Endothelial cell (in vitro differentiated cells): ENCODE results near the gene PCP2. TPM values are rescaled to one million over a fixed set of nuclear protein-coding genes. Genes with fewer than 3 reads are reported as not detected.
A peak's percentile ranks its signal among the peaks of the same experiment; 100 is the strongest.

Source experiments
- DNase-seq: peaks from one replicate; pipeline ENCODE4 v3.0.0; 2021; ENCODE audit warnings: low spot score
- H3K27ac Mint-ChIP-seq: one replicate; pipeline ENCODE4 v1.8.0; 2021; ENCODE audit warnings: mixed read lengths, inconsistent platforms; ENCODE audit not compliant: unreplicated experiment
- H3K27me3 Mint-ChIP-seq: one replicate; pipeline ENCODE4 v1.8.0; 2021; ENCODE audit warnings: mild to moderate bottlenecking, moderate library complexity, mixed read lengths, inconsistent platforms; ENCODE audit not compliant: unreplicated experiment
- H3K36me3 Mint-ChIP-seq: one replicate; pipeline ENCODE4 v1.8.0; 2021; ENCODE audit warnings: mild to moderate bottlenecking, low read depth, mixed read lengths, inconsistent platforms; ENCODE audit not compliant: unreplicated experiment
- H3K4me1 Mint-ChIP-seq: one replicate; pipeline ENCODE4 v1.8.0; 2021; ENCODE audit warnings: mild to moderate bottlenecking, mixed read lengths, inconsistent platforms; ENCODE audit not compliant: unreplicated experiment
- H3K4me3 Mint-ChIP-seq: one replicate; pipeline ENCODE4 v1.8.0; 2021; ENCODE audit warnings: mild to moderate bottlenecking, mixed read lengths, inconsistent platforms; ENCODE audit not compliant: unreplicated experiment
- H3K9me3 Mint-ChIP-seq: one replicate; pipeline ENCODE4 v1.8.0; 2021; ENCODE audit warnings: mixed read lengths, inconsistent platforms; ENCODE audit not compliant: unreplicated experiment
- total RNA-seq: library from RNA; stranded (reverse); fragmentation: NEBNext Ultra II Directional; extraction: Animal tissue kit (Norgen Biotek cat#: 25700); gene quantifications from one replicate; pipeline ENCODE4 v1.2.1, GENCODE V29; 2021; ENCODE audit not compliant: unreplicated experiment
- TF ChIP-seq, protein P1 (sequence below): fragments of 200-600 bp; sonication (generic); IDR thresholded peaks from one replicate; pipeline ENCODE4 v1.5.0; 2021; ENCODE audit warnings: antibody characterized with exemption; ENCODE audit not compliant: unreplicated experiment

Gene PCP2
- total RNA-seq, 1 donor from 2014 or later: not detected

GRCh38 chr19:7654401-7654800, 20.9 kb upstream of the PCP2 start:
- TF ChIP-seq, protein P1, sequence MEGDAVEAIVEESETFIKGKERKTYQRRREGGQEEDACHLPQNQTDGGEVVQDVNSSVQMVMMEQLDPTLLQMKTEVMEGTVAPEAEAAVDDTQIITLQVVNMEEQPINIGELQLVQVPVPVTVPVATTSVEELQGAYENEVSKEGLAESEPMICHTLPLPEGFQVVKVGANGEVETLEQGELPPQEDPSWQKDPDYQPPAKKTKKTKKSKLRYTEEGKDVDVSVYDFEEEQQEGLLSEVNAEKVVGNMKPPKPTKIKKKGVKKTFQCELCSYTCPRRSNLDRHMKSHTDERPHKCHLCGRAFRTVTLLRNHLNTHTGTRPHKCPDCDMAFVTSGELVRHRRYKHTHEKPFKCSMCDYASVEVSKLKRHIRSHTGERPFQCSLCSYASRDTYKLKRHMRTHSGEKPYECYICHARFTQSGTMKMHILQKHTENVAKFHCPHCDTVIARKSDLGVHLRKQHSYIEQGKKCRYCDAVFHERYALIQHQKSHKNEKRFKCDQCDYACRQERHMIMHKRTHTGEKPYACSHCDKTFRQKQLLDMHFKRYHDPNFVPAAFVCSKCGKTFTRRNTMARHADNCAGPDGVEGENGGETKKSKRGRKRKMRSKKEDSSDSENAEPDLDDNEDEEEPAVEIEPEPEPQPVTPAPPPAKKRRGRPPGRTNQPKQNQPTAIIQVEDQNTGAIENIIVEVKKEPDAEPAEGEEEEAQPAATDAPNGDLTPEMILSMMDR: no peak
- Mint-ChIP-seq H3K27ac (no peak overlapping the region), H3K9me3 (no peaks in the 10 kb centered on the region), H3K36me3 (no peaks in the 10 kb centered on the region), H3K27me3 (peaks cover 4% of the 10 kb centered on the region), H3K4me3 (no peak overlapping the region), H3K4me1 (peaks cover 2% of the 10 kb centered on the region)
- no peak for DNase-seq

- peaks cover 2% of the 10 kb centered on the region for H3K4me1 Mint-ChIP-seq
- peaks cover 9% of the 10 kb centered on the region for H3K27me3 Mint-ChIP-seq
- H3K27ac Mint-ChIP-seq: no peak overlapping the region
- no peaks in the 10 kb centered on the region for H3K36me3 Mint-ChIP-seq
- DNase-seq: peak; percentile 87
- TF ChIP-seq, protein P1: peak; percentile 98
- H3K4me3 Mint-ChIP-seq: no peak overlapping the region
- H3K9me3 Mint-ChIP-seq: no peaks in the 10 kb centered on the region
These were observed 18.6 kb upstream of the PCP2 start for GRCh38 chr19:7652061-7652641.

GRCh38 chr19:7650148-7650547, 16.6 kb upstream of the PCP2 start:
- no peaks in the 10 kb centered on the region for H3K9me3 Mint-ChIP-seq
- H3K4me3 Mint-ChIP-seq: no peak overlapping the region
- peaks cover 8% of the 10 kb centered on the region for H3K27me3 Mint-ChIP-seq
- no peak overlapping the region for H3K27ac Mint-ChIP-seq
- no peaks in the 10 kb centered on the region for H3K36me3 Mint-ChIP-seq
- H3K4me1 Mint-ChIP-seq: peaks cover 3% of the 10 kb centered on the region
- TF ChIP-seq, protein P1: no peak
- DNase-seq: no peak

DNA sequence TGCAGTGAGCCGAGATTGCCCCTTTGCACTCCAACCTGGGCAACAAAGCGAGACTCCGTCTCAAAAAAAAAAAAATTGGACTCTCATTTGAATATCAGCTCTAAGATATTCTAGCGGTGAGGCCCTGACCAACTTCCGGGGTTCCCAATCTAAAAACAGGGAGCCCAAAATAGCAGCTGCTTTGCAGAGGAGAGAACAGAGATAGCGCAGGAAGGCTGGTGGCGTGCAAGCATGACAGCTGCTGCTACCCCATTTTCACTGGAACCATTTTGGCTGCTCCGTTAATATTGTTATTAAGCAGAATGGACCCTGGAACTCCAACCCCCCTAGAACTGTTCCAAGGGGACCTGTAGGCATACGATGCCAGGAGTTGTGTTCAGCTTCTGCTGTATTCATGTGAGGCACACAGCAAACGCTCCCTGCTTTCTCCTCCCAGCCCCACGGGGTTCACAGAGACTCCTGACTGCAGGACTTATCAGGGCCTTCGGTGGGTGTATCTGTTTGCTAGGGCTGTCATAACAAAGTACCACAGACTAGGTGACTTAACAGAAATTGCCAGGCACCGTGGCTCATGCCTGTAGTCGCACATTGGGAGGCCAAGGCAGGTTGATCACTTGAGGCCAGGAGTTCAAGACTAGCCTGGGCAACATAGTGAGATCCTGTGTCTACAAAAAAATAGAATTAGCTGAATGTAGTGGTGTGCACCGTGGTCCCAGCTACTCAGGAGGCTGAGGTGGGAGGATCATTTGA, 14.9 kb upstream of the PCP2 start:
- no peak overlapping the region for H3K4me3 Mint-ChIP-seq
- TF ChIP-seq, protein P1: no peak
- H3K27ac Mint-ChIP-seq: no peak overlapping the region
- DNase-seq: no peak
- H3K4me1 Mint-ChIP-seq: peaks cover 3% of the 10 kb centered on the region
- no peaks in the 10 kb centered on the region for H3K9me3 Mint-ChIP-seq
- H3K27me3 Mint-ChIP-seq: peaks cover 12% of the 10 kb centered on the region
- H3K36me3 Mint-ChIP-seq: no peaks in the 10 kb centered on the region

DNA sequence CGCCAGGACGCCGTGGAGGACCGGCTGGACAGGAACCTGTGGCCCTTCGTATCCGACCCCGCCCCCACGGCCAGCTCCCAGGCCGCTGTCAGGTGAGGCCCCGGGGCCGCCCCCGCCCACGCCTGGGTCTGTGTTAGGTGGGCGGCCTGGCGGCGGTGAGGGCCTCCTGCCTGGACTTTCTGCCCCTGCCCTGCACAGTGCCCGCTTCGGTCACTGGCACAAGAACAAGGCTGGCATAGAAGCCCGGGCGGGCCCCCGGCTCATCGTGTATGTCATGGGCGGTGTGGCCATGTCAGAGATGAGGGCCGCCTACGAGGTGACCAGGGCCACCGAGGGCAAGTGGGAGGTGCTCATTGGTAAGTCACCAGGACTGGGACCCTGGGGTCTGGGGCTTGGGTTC, 13.6 kb upstream of the PCP2 start:
- Mint-ChIP-seq H3K27ac (no peak overlapping the region), H3K9me3 (no peaks in the 10 kb centered on the region), H3K36me3 (no peaks in the 10 kb centered on the region), H3K4me3 (no peak overlapping the region), H3K27me3 (peaks cover 16% of the 10 kb centered on the region), H3K4me1 (peaks cover 3% of the 10 kb centered on the region)
- TF ChIP-seq, protein P1: no peak
- no peak for DNase-seq
